Measurements from ENCODE around the gene C16orf74.

Gene C16orf74

DNA sequence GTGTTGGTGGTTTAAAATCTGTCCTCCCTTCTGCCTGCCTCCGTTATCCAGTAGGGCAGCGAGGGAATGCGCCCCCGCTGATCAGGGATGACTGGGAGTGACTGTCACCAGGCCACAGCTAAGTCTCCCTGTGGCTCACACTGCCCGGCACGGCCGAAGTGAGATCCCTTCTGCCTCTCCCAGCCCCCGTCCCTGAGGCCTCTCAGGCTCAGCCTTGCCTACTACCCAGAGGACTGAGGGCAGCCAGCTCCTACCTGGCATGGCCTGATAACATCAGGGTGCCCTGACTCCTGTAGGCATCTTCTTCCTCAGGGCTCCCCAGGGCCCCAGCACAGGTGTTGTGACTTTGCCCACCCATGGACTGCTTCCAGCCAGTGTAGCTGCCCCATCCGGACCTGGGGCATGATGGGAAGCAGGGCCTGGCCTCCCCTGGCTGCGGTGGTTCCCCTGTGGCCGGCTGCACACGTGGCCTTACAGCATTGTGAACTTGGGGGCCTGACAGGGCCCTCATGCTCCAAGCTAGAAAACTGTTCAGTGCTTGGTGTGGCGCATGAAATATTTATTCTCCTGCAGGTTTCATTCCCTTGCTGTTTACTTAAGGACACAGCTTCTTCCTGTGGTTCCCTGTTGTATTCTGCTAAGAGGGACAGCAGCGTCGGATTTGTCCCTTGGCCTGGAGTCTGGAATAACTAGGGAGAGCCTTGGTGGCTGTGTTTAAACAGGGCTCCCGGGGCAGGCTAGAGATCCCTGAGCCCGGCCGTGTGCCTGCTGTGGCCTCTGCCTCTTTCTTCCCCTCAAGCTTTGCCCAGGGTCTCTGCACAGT, 92.2 kb downstream of the C16orf74 start:
- peaks cover 0 to 10% of the 10 kb centered on the region in 2 donors for H3K4me1 ChIP-seq (ENCODE audit: control insufficient read depth in 1 of 2, insufficient read depth in 2 of 2, low read length in 2 of 2)
- no peak overlapping the region for H3K4me3 ChIP-seq (ENCODE audit: low read depth in 1 of 2, low read length in 2 of 2)
- peaks cover 47 to 78% of the 10 kb centered on the region in 2 donors for H3K36me3 ChIP-seq (ENCODE audit: control insufficient read depth in 1 of 2, insufficient read depth in 2 of 2, low read length in 2 of 2)
- H3K27ac ChIP-seq (ENCODE audit: low read length), result no peak overlapping the region
- H3K27me3 ChIP-seq (ENCODE audit: low read depth, low read length), result no peaks in the 10 kb centered on the region
- H3K9me3 ChIP-seq (ENCODE audit: control insufficient read depth in 1 of 2, low read length in 2 of 2), result no peaks in the 10 kb centered on the region

DNA sequence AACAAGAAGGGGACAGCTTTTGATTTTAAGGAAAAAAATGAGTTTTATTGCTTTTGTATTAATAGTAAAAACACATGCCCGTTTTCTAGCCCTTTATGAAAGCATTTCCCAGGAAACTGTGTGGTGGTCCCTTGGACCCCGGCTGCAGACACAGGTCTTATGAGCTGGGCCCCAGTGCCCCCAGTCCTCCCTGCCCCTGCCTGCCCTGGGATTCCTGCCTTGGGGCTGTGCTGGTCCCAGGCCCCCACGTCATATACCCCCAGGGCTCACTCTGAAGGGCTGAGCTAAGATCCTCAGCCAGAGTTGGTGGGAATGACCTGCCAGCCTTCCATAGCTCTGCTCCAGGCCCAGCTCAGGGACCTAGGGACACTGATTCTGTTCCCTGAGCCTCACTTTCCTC, 92.9 kb downstream of the C16orf74 start:
- H3K9me3 ChIP-seq (ENCODE audit: control insufficient read depth in 1 of 2, low read length in 2 of 2), result no peaks in the 10 kb centered on the region
- H3K27me3 ChIP-seq (ENCODE audit: low read depth, low read length), result no peaks in the 10 kb centered on the region
- peaks cover 0 to 14% of the 10 kb centered on the region in 2 donors for H3K4me1 ChIP-seq (ENCODE audit: control insufficient read depth in 1 of 2, insufficient read depth in 2 of 2, low read length in 2 of 2)
- H3K36me3 ChIP-seq (ENCODE audit: control insufficient read depth in 1 of 2, insufficient read depth in 2 of 2, low read length in 2 of 2), result peaks cover 40 to 71% of the 10 kb centered on the region in 2 donors
- H3K27ac ChIP-seq (ENCODE audit: low read length), result no peak overlapping the region
- no peak overlapping the region for H3K4me3 ChIP-seq (ENCODE audit: low read depth in 1 of 2, low read length in 2 of 2)
